Thyroid gland (tissue), 4 donors: ENCODE measurements around the gene ZNF415.

ENCODE experiments used
- CTCF ChIP-seq, 6 experiments: fragments of 200-600 bp in 3 of 6; fragments of 450-650 bp in 3 of 6; sonication (generic) in 3 of 6; IDR thresholded peaks; one replicate each; pipeline ENCODE4 v1.5.1; 2016 to 2019; ENCODE audit warnings: antibody characterized with exemption in 6 of 6, mild to moderate bottlenecking in 2 of 6, inconsistent platforms in 1 of 6, moderate library complexity in 1 of 6
- POLR2A ChIP-seq, 2 donors: fragments of 450-650 bp; IDR thresholded peaks; one replicate each; pipeline ENCODE4 v1.6.1; 2017; ENCODE audit warnings: antibody characterized with exemption in 2 of 2, mild to moderate bottlenecking in 2 of 2, moderate library complexity in 1 of 2

GRCh38 chr19:53102756-53103233, 29.9 kb downstream of the ZNF415 start:
- TF ChIP-seq CTCF (IDR thresholded peaks at IDR 0.05) (no peak), POLR2A (IDR thresholded peaks at IDR 0.05) (no peak)
